Fibroblast of villous mesenchyme (primary cell): ENCODE data around the gene RASSF7. TPM values are rescaled to one million over a fixed set of nuclear protein-coding genes. Genes with fewer than 3 reads are reported as not detected.

Experiments
- DNase-seq: peaks from one replicate; pipeline ENCODE4 v3.0.0-alpha.2; 2010; ENCODE audit warnings: low read depth
- H3K4me3 ChIP-seq: 2 replicates; pipeline ENCODE4 v1.5.1; 2011; ENCODE audit warnings: low read depth, mild to moderate bottlenecking, low read length
- CTCF ChIP-seq: IDR thresholded peaks from 2 replicates; pipeline ENCODE4 v1.5.1; 2012; ENCODE audit warnings: low read depth, mild to moderate bottlenecking, low read length; ENCODE audit not compliant: insufficient read depth
- total RNA-seq: library from RNA; depleted of rRNA; stranded (reverse); fragments of >200 nt; gene quantifications from 2 replicates; pipeline ENCODE4 v1.2.3, GENCODE V29; 2012

Gene RASSF7
- total RNA-seq, 1 donor, result 15.5 TPM

DNA sequence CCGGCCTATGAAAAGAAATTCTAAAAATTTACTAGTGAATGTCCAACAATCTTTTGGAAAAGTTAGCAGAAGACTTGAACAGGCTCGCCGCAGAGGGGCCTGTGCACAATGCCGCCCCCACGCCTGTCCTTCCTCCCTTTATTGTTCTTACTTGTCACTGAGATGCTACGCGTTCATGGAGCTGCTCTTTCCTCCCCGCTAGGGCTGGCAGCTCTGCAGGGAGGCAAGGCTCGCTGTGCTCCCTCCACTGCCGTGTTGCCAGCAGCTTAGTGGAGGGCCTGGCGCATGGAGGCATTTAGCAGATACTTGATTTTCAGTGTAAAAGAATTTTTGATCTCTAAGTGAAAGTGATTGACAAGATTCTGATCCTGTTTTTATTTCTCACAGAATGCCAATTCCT lies 30.2 kb downstream of the RASSF7 start:
- no peak for TF ChIP-seq CTCF
- DNase-seq, result no peak
- no peak overlapping the region for H3K4me3 ChIP-seq

DNA sequence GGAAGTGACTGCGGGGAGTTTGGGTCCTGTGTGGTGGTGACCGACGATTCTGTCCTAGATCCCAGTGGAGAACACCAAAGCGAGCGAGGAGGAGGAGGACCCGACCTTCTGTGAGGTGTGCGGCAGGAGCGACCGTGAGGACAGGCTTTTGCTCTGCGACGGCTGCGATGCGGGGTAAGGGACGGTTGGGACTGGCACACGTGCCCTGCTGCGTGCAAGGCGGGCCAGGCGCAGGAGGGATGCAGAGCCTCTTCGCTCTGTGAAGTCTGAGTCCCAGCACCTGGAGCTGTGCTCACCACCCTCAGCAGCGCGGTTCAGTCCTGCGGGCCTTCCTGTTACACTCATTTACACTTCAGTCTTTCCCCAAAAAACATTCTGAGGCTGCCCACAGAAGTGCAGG lies 31.7 kb downstream of the RASSF7 start:
- no peak overlapping the region for H3K4me3 ChIP-seq
- no peak for TF ChIP-seq CTCF
- DNase-seq, result no peak

DNA sequence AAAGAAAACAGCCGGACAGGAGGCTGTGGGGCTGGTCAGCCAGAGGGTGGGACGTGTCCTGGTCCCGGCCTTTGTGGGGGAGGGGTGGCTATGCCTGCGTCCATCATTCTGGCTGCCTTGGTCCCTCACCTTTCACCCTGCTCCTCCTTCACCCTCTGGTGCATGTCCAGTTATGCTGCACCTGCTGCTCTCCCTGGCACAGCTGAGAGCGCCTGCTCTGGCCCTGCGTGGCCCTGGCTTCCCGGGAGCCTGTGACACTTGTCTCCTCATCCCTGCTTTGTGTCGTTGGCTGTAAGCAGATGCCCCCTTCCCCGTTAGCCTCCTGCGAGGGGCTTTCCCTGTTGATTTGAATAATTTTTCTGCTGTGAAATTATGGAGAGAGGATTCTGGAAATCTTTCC lies 32.1 kb downstream of the RASSF7 start:
- DNase-seq, result no peak
- no peak overlapping the region for H3K4me3 ChIP-seq
- no peak for TF ChIP-seq CTCF

DNA sequence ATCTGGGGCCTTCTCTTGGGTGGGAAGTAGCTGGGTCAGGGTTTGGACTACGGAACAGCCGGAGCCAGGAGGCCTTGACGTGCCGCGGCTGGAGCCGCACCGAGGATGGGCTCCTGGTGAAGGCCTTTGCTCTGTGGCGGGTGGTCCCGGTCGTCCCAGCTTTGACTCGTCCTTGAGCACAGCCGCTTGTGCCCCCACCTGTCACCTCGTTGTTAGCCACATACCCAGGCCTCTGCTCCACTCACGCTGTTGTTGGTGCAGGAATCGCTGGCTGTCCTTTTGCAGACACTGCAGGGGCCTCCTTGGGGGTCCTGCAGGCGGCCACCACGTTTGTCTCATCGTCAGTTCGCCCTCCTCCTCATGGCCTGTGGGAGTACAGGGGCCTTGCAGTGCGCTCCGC lies 32.6 kb downstream of the RASSF7 start:
- no peak for TF ChIP-seq CTCF
- no peak for DNase-seq
- no peak overlapping the region for H3K4me3 ChIP-seq

- TF ChIP-seq CTCF, result no peak
These were observed 34.6 kb downstream of the RASSF7 start for GRCh38 chr11:595400-595799.

GRCh38 chr11:596374-596773 lies 35.6 kb downstream of the RASSF7 start:
- DNase-seq, result no peak
- no peak for TF ChIP-seq CTCF
- no peak overlapping the region for H3K4me3 ChIP-seq

More at GRCh38 chr11:595400-595799, 34.6 kb downstream of the RASSF7 start:
- no peak overlapping the region for H3K4me3 ChIP-seq
- no peak for DNase-seq

- H3K4me3 ChIP-seq, result no peak overlapping the region
- no peak for DNase-seq
- no peak for TF ChIP-seq CTCF
These were observed 36.5 kb downstream of the RASSF7 start for GRCh38 chr11:597166-597725.
